Effector memory CD8-positive, alpha-beta T cell (primary cell): ENCODE data around the gene TRIM27.
"Not testable (repeated sequence)": the region's sequence is repeated elsewhere in the genome, so short reads cannot be mapped to it uniquely, and the experiment has no call there.

ENCODE experiments used
- ATAC-seq: fragments of 150-1000 bp; cut with Tn5 transposase; replicated peaks from 2 replicates; pipeline ENCODE4 v1.10.0; 2021; ENCODE audit warnings: mild to moderate bottlenecking, moderate library complexity
- DNase-seq, 3 experiments: peaks; one replicate each; pipeline ENCODE4 v3.0.0; 2021
- H3K27ac Mint-ChIP-seq, 2 donors: one replicate each; pipeline ENCODE4 v1.8.0; 2022; ENCODE audit warnings: mild to moderate bottlenecking in 2 of 2, mixed read lengths in 2 of 2, moderate library complexity in 2 of 2
- H3K27me3 Mint-ChIP-seq, 2 donors: one replicate each; pipeline ENCODE4 v1.8.0; 2022; ENCODE audit warnings: mixed read lengths in 2 of 2
- H3K36me3 Mint-ChIP-seq: one replicate; pipeline ENCODE4 v1.8.0; 2022; ENCODE audit warnings: mild to moderate bottlenecking, moderate library complexity, mixed read lengths; ENCODE audit not compliant: insufficient read depth
- H3K4me1 Mint-ChIP-seq, 2 donors: one replicate each; pipeline ENCODE4 v1.8.0; 2022; ENCODE audit warnings: low read depth in 2 of 2, mixed read lengths in 2 of 2
- H3K4me3 Mint-ChIP-seq, 2 donors: one replicate each; pipeline ENCODE4 v1.8.0; 2022; ENCODE audit warnings: mild to moderate bottlenecking in 2 of 2, mixed read lengths in 2 of 2, moderate library complexity in 2 of 2
- H3K9me3 Mint-ChIP-seq, 2 donors: one replicate each; pipeline ENCODE4 v1.8.0; 2022; ENCODE audit warnings: mixed read lengths in 2 of 2

The TRIM27 gene

DNA sequence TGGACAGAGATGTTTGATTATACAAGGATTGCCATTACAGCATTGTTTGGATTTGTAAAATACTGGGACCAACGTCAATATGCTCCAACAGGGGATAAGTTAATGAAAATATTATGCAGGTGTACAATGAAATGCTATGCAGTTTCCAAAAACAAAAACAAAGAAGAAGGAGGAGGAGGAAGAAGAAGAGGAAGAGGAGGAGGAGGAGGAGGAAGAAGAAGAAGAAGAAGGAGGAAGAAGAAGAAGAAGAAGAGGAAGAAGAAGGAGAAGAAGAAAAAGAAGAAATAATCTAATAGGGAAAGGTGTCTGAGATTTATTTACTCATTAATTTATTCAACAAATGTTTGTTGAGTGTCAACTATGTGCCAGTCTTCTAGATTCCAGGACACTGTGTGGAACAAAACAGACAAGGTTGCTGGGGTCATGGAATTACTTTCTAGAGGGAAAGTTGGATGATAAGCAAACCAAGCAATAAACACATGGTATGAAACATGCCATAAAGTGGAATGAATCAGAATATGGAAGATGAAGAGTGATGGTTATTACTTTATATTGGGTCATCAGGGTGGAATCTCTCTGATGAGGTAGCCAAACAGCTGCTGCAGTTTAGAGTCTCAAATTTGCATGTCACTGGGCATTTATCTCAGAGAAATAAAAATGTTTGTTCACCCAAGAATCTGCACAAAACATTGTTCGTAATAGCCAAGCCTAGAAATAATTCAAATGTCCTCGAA lies 6.3 kb upstream of the TRIM27 start:
- peaks cover 0 to 16% of the 10 kb centered on the region in 2 donors for H3K27me3 Mint-ChIP-seq
- H3K36me3 Mint-ChIP-seq: no peaks in the 10 kb centered on the region
- no peak overlapping the region for H3K27ac Mint-ChIP-seq
- DNase-seq (no peak), ATAC-seq (no peak)
- H3K4me3 Mint-ChIP-seq: no peak overlapping the region
- no peaks in the 10 kb centered on the region for H3K4me1 Mint-ChIP-seq
- no peaks in the 10 kb centered on the region for H3K9me3 Mint-ChIP-seq

DNA sequence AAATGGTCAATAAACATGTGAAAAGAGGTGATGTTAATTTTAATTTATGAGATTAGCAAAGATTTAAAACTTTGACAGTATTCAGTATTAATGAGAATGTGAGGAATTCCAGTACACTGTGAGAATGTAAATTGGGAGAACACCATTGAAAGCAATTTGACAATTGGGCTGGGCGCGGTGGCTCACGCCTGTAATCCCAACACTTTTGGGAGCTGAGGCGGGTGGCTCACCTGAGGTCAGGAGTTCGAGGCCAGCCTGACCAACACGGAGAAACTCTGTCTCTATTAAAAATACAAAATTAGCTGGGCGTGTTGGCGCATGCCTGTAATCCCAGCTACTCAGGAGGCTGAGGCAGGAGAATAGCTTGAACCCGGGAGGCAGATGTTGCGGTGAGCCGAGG lies 5.6 kb upstream of the TRIM27 start:
- peaks cover 0 to 16% of the 10 kb centered on the region in 2 donors for H3K27me3 Mint-ChIP-seq
- ATAC-seq, H3K9me3 Mint-ChIP-seq, H3K27ac Mint-ChIP-seq, H3K4me1 Mint-ChIP-seq, H3K4me3 Mint-ChIP-seq, DNase-seq, H3K36me3 Mint-ChIP-seq: not testable (repeated sequence)

DNA sequence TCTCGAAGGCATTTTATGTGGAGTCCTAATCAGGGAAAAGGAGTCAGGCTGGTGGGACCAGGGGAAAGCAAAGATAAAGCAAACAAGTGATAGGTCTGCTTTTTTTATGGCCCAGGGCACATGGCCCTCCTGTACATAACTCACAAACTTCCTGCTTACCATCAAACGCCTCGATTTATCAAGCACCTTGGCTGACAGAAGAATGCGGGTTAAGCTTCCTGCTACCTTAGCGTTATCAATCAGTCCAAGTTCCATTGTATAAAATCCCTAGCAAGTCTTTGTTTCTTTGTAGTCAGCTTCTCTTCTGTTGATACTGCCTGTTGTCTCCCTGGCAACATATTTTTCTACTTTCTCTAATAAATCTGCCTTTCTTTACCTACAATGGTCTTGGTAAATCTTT lies 4.1 kb upstream of the TRIM27 start:
- ATAC-seq: no peak
- no peak for DNase-seq
- H3K27me3 Mint-ChIP-seq: peaks cover 0 to 16% of the 10 kb centered on the region in 2 donors
- H3K27ac Mint-ChIP-seq: no peak overlapping the region
- H3K9me3 Mint-ChIP-seq: no peaks in the 10 kb centered on the region
- H3K4me3 Mint-ChIP-seq: no peak overlapping the region
- peaks cover 6% of the 10 kb centered on the region for H3K36me3 Mint-ChIP-seq
- peaks cover 0 to 2% of the 10 kb centered on the region in 2 donors for H3K4me1 Mint-ChIP-seq

DNA sequence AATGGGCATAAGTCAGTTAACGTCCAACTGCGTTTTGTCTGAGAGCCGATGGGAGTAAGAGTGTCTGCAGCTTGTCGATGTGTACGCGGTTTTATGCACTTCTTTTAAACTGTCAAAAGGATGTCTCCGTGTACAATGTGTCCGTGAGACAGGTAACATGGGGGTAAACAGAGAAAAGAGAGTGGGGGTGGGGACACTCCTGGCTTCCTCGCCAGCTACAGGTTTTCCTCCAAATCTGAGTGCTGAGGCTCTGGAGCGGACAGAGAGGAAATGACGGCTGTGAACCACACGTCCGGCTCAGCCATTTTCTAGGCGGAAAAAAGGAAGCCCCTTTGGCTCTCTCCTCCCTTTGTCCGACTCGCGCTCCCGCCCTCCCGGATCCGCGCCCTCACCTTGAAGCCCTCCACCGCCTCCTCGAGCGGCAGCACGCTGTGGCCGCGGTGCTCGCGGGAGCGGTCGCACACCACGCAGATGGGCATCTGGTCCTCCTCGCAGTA lies 916 bp downstream of the TRIM27 start:
- DNase-seq: peak in 1 of 3 experiments; percentile 11
- Mint-ChIP-seq H3K9me3 (no peaks in the 10 kb centered on the region), H3K36me3 (peaks cover 41% of the 10 kb centered on the region)

DNA sequence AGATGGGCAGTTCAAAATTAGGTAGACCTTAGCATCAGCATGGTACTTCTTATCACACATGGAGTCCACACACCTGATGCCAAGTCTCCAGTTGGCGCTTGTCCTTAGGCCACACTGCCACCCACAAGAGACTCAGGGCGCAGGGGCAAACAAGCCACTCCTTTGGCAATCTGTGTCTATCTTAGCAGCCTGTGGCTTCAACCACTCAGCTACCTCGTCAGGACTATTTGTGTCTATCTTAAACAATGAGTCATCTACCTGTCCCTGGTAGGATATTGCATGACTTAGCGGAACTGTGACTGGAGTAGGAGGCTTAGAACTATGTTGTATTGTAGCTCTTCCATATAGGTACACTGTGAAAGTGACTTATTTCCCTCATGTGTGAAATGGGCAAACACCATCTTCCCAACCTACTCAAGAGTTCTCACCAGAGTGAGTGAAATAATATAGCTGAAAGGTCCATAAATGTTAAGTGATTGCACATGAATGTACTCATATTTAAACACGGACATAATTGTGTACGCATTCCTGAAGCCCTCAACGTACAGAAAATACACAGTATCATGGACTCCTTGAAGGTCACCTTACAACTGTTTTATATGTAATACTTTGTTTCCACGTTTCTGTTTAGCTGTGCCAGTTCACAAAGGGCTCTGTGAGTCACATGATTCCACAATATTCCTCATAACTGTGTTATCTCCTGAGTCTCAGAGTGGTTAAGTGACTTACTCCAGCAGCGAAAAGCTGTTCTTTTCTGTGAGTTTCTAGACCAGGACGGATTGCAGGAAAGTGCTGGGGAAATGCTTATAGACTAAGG lies 1.6 kb downstream of the TRIM27 start:
- peaks cover 48% of the 10 kb centered on the region for H3K36me3 Mint-ChIP-seq
- peak; percentile 26 for ATAC-seq
- H3K27ac Mint-ChIP-seq: peak overlapping the region; percentile 83 to 87

More for the DNA sequence above, 916 bp downstream of the TRIM27 start:
- H3K4me1 Mint-ChIP-seq: peaks cover 33 to 38% of the 10 kb centered on the region in 2 donors
- no peaks in the 10 kb centered on the region for H3K27me3 Mint-ChIP-seq
- peak overlapping the region; percentile 83 to 87 for H3K27ac Mint-ChIP-seq
- H3K4me3 Mint-ChIP-seq: peak overlapping the region; percentile 87 to 91
- peak; percentile 21 for ATAC-seq

DNA sequence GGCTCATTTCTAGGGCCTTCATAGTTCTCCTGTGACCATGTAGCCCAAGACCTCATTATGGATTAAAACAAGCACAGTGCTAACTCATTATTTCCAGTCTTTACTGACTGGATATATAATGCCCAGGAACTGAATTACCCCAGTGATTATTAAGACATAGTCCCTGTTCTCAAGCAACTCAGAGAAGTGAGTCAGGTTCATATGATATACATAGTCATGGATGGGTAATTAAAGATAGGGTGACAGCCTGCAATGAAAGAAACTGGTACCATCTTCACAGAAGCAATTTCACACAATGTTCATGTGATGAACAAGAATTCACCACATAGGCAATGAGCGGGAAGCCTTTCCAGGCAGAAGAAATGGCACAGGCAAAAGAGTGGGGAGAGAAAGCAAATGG lies 3.5 kb downstream of the TRIM27 start:
- no peak overlapping the region for H3K4me3 Mint-ChIP-seq
- H3K9me3 Mint-ChIP-seq: no peaks in the 10 kb centered on the region
- no peak for DNase-seq
- peaks cover 62% of the 10 kb centered on the region for H3K36me3 Mint-ChIP-seq
- H3K27me3 Mint-ChIP-seq: no peaks in the 10 kb centered on the region
- peak overlapping the region in 1 of 2 donors; percentile 6 for H3K27ac Mint-ChIP-seq
- H3K4me1 Mint-ChIP-seq: peaks cover 38 to 40% of the 10 kb centered on the region in 2 donors
- no peak for ATAC-seq

More for the DNA sequence above, 1.6 kb downstream of the TRIM27 start:
- DNase-seq: no peak
- Mint-ChIP-seq H3K27me3 (no peaks in the 10 kb centered on the region), H3K4me1 (peaks cover 36 to 38% of the 10 kb centered on the region in 2 donors), H3K9me3 (no peaks in the 10 kb centered on the region), H3K4me3 (peak overlapping the region; percentile 87 to 91)

DNA sequence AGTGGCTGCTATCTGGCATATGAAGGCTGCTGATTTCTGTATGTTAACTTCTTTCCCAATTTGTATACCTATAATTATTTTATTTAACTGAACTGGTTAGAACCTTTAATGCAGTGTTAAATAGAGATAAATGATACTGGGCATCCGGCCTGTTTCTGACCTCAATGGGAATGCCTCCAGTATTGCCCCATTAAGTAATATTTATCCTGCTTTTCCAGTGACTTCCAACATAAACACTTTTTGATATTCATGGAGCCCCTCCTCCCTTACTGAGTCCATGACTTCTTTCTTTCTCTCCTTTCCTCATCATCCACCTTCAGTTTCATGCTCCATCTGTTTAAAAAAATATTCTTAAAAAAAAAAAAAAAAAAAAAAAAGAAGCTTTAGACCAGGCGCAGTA lies 8.8 kb downstream of the TRIM27 start:
- Mint-ChIP-seq H3K27me3 (no peaks in the 10 kb centered on the region), H3K4me3 (no peak overlapping the region), H3K9me3 (no peaks in the 10 kb centered on the region), H3K27ac (no peak overlapping the region), H3K4me1 (peaks cover 18 to 20% of the 10 kb centered on the region in 2 donors), H3K36me3 (peaks cover 88% of the 10 kb centered on the region)
- no peak for ATAC-seq
- DNase-seq: no peak

DNA sequence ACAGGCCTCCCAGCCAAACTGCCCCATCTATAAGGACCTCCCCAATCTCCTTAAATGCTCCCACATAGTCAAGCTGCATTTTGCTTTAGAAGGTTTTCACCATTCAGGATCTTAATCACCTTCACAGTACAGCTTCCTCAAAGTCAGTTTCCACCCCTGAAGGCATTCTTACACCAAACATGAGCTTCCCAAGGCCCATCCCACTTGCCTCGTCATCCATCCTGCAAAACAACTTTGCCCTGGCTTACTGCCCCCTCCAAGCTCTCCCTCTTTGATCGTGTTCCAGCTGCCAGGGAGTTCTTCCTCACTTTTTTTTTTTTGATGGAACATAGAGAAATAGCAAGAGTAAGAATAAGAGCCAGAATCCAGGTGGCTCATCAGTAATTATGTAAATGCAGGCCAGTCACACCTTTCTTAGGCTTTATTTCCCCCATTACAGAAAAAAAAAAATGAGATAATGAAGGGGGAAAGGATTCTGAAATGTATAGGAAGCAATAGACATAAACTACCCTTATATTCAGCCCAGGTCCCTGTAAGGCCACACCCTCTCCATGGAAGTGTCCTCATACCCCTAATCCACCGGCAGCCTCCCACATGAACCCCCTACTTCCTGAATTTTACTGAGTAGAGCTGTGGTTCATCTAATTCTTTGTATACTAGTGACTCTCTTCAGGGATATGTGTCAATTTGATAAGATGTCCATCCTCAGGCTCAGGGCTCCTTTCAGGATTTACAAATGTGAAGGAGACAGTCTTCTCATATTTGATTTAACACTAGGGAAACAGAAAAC lies 12.7 kb downstream of the TRIM27 start:
- peaks cover 0 to 11% of the 10 kb centered on the region in 2 donors for H3K4me1 Mint-ChIP-seq
- DNase-seq: no peak
- H3K27me3 Mint-ChIP-seq: no peaks in the 10 kb centered on the region
- peak overlapping the region; percentile 44 to 46 for H3K27ac Mint-ChIP-seq
- H3K4me3 Mint-ChIP-seq: no peak overlapping the region
- peaks cover 75% of the 10 kb centered on the region for H3K36me3 Mint-ChIP-seq
- H3K9me3 Mint-ChIP-seq: no peaks in the 10 kb centered on the region
- no peak for ATAC-seq

DNA sequence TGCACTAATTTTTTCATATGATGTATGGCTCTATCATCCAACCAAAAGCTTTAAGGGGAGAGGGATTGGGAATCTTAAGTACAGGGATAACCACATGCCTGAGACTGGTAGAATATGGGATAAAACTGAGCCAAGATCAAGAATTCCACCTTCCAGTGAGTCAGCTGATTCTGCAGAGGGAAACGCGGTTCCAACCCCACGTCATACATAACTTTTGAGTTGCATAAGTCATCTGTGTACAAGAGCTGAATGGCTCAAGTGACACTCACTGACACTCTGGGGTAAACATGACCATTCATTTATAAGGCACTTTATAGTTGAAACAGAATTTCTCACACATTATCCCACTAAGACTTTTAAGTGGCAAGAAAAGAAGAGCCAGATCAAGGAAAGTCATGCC lies 16.4 kb downstream of the TRIM27 start:
- ATAC-seq (no peak), DNase-seq (no peak)
- no peak overlapping the region for H3K27ac Mint-ChIP-seq
- H3K36me3 Mint-ChIP-seq: peaks cover 73% of the 10 kb centered on the region
- no peaks in the 10 kb centered on the region for H3K27me3 Mint-ChIP-seq
- peaks cover 0 to 8% of the 10 kb centered on the region in 2 donors for H3K4me1 Mint-ChIP-seq
- no peak overlapping the region for H3K4me3 Mint-ChIP-seq
- H3K9me3 Mint-ChIP-seq: no peaks in the 10 kb centered on the region

DNA sequence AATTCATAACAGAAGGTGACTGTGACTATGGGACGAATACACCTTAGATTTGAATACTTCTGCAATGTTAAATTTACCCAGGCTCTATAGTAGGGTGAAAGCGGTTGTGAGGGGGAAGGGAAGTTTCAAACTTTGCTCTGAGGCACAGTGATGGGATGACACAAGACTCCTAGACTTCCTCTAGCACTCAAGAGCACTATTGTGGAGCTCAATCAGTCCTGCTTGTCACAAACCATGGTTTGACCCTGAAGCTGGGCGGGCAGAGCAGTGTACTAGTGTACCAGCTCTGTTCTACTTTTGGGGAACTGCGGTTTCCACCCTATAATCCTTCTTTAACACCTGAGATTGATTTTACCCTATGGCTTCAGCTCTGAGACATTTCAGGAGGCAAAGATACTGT lies 17.1 kb downstream of the TRIM27 start:
- peaks cover 69% of the 10 kb centered on the region for H3K36me3 Mint-ChIP-seq
- H3K4me3 Mint-ChIP-seq: no peak overlapping the region
- H3K27me3 Mint-ChIP-seq: no peaks in the 10 kb centered on the region
- no peak overlapping the region for H3K27ac Mint-ChIP-seq
- peaks cover 0 to 8% of the 10 kb centered on the region in 2 donors for H3K4me1 Mint-ChIP-seq
- no peak for DNase-seq
- no peak for ATAC-seq
- no peaks in the 10 kb centered on the region for H3K9me3 Mint-ChIP-seq

DNA sequence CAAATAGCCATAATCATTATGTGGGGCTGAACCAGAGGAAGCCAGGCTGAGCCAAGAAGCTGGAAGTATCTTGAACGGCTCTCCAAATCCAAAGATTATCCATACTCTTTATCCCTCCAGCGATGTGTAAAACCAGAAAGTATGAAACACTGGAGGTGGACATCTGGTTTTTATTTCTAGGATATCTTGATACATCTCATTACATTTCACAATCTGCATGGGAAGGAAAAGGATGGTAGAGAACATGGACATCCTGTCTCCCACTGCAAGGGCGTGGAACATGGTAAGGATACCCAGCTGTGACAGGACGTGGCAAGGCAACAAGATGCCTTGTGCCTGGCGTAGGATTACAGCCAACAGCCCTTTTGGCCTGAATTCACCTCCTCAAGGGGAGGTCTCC lies 20.1 kb downstream of the TRIM27 start:
- no peak overlapping the region for H3K27ac Mint-ChIP-seq
- no peaks in the 10 kb centered on the region for H3K27me3 Mint-ChIP-seq
- peaks cover 49% of the 10 kb centered on the region for H3K36me3 Mint-ChIP-seq
- H3K9me3 Mint-ChIP-seq: no peaks in the 10 kb centered on the region
- ATAC-seq (no peak), DNase-seq (no peak)
- no peaks in the 10 kb centered on the region for H3K4me1 Mint-ChIP-seq
- H3K4me3 Mint-ChIP-seq: no peak overlapping the region

DNA sequence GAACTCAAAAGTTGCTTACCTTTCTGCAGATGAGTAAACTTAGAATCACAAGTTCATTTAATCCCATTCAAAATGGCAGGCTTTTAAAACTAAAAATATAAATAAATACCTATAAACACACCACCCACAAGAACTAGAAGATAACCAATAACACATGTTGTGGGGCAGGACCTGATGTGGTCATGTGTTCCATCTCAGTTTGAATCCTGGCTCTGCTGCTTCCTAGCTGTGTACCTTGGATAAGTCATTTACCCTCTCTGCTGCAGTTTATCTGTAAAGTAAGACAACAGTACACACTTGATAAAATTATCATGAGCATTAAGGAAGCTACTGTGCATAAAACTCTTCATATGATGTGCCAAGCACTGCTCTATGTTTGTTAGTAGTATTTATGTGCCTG lies 22.0 kb downstream of the TRIM27 start:
- H3K9me3 Mint-ChIP-seq: no peaks in the 10 kb centered on the region
- DNase-seq: no peak
- no peak overlapping the region for H3K4me3 Mint-ChIP-seq
- H3K36me3 Mint-ChIP-seq: peaks cover 56% of the 10 kb centered on the region
- no peak for ATAC-seq
- H3K4me1 Mint-ChIP-seq: peaks cover 4 to 8% of the 10 kb centered on the region in 2 donors
- no peaks in the 10 kb centered on the region for H3K27me3 Mint-ChIP-seq
- H3K27ac Mint-ChIP-seq: no peak overlapping the region

DNA sequence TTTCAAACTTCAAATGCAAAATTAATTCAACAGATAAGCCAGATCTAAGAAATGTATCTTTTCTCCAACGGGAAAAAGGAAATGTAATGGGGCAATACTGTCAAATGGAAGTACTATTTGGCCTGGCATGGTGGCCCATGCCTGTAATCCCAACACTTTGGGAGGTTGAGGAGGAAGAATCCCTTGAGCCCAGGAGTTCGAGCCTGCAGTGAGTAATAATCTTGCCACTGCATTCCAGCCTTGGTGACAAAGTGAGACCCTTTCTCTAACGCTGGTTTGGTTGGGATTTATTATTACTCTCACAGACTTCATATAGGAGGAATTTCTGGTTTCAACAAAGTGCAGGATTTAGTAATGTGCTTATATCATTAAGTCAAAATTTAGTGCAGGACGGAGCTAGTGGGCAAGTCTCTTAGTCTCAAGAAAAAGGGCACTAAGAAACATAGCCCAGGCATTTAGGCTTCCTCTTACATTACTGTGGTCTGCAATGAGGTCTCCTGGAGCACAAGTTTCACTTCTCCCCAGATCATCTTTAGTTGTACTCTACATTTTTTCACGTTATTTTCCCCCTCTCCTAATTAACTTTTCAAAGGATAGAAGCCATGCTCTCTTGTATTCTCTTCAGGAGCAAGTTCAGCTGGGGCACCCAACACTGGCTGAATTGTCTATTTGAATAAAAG lies 23.1 kb downstream of the TRIM27 start:
- no peak for ATAC-seq
- H3K27ac Mint-ChIP-seq: no peak overlapping the region
- H3K4me1 Mint-ChIP-seq: peaks cover 14 to 15% of the 10 kb centered on the region in 2 donors
- no peaks in the 10 kb centered on the region for H3K27me3 Mint-ChIP-seq
- H3K36me3 Mint-ChIP-seq: peaks cover 59% of the 10 kb centered on the region
- DNase-seq: no peak
- no peaks in the 10 kb centered on the region for H3K9me3 Mint-ChIP-seq
- H3K4me3 Mint-ChIP-seq: no peak overlapping the region
